PC-9 (cell line): ENCODE data around the gene TMEM225. TPM values are rescaled to one million over a fixed set of nuclear protein-coding genes. Genes with fewer than 3 reads are reported as not detected.

ENCODE experiments used
- BruUV-seq: library from RNA; stranded (reverse); fragments of 400-500 nt; replicated peaks from 2 replicates; lab custom pipeline; 2021; lab: Mats Ljungman, UMichigan
- CTCF ChIA-PET: fragments of 300-600 bp; sonication (Branson Sonifier 250); formaldehyde crosslinking; loops from one replicate; lab custom pipeline; 2022; ENCODE audit warnings: antibody characterized with exemption; lab: Charles Lee
- POLR2A ChIA-PET: fragments of 300-600 bp; sonication (Branson Sonifier 250); formaldehyde crosslinking; loops from one replicate; lab custom pipeline; 2022; ENCODE audit warnings: antibody characterized with exemption; ENCODE audit not compliant: unreplicated experiment; lab: Charles Lee
- DNase-seq, 2 experiments: peaks; one replicate each; pipeline versions ENCODE4 v3.0.0 to v3.0.0-alpha.2; 2015 to 2022; ENCODE audit warnings: mixed read lengths in 1 of 2
- H2AFZ ChIP-seq: fragments of 200-600 bp; sonication (generic); 2 replicates; pipeline ENCODE4 v1.8.1; 2017; ENCODE audit warnings: antibody characterized with exemption
- H3F3A ChIP-seq: fragments of 200-600 bp; sonication (generic); 2 replicates; pipeline ENCODE4 v1.8.1; 2017; ENCODE audit warnings: antibody characterized with exemption, mild to moderate bottlenecking, low read depth; ENCODE audit not compliant: insufficient read depth
- H3K27ac ChIP-seq: fragments of 200-600 bp; sonication (generic); 2 replicates; pipeline ENCODE4 v1.6.1; 2016; ENCODE audit warnings: mixed run types
- H3K27me3 ChIP-seq: fragments of 200-600 bp; sonication (generic); 2 replicates; pipeline ENCODE4 v1.6.1; 2016; ENCODE audit warnings: low read depth, mixed run types; ENCODE audit not compliant: insufficient read depth
- H3K36me3 ChIP-seq: fragments of 200-600 bp; sonication (generic); 2 replicates; pipeline ENCODE4 v1.6.1; 2016; ENCODE audit warnings: low read depth, mixed run types
- H3K4me1 ChIP-seq: fragments of 200-600 bp; sonication (generic); replicated peaks from 2 replicates; pipeline ENCODE4 v1.6.1; 2016; ENCODE audit warnings: mixed run types; ENCODE audit not compliant: insufficient read depth
- H3K4me2 ChIP-seq: fragments of 200-600 bp; sonication (generic); 2 replicates; pipeline ENCODE4 v1.6.1; 2017; ENCODE audit warnings: mixed run types
- H3K4me3 ChIP-seq: fragments of 200-600 bp; sonication (generic); 2 replicates; pipeline ENCODE4 v1.6.1; 2016; ENCODE audit warnings: mixed run types
- H3K79me2 ChIP-seq: fragments of 200-600 bp; sonication (generic); 2 replicates; pipeline ENCODE4 v1.6.1; 2017; ENCODE audit warnings: low read depth, mixed run types
- H3K9me2 ChIP-seq: fragments of 200-600 bp; sonication (generic); 2 replicates; pipeline ENCODE4 v1.8.1; 2017; ENCODE audit warnings: mild to moderate bottlenecking; ENCODE audit not compliant: insufficient read depth
- H3K9me3 ChIP-seq: fragments of 200-600 bp; sonication (generic); 2 replicates; pipeline ENCODE4 v1.8.1; 2016; ENCODE audit warnings: low read depth; ENCODE audit not compliant: insufficient read depth
- H4K20me1 ChIP-seq: fragments of 200-600 bp; sonication (generic); 2 replicates; pipeline ENCODE4 v1.8.1; 2017; ENCODE audit not compliant: insufficient read depth
- CTCF ChIP-seq: fragments of 200-600 bp; sonication (generic); conservative IDR thresholded peaks from 2 replicates; pipeline ENCODE4 v1.6.1; 2017; ENCODE audit warnings: mixed run types, antibody characterized with exemption, mild to moderate bottlenecking, moderate library complexity
- EZH2 ChIP-seq: fragments of 200-600 bp; sonication (generic); IDR thresholded peaks from 2 replicates; pipeline ENCODE4 v1.8.0; 2017; ENCODE audit warnings: antibody characterized with exemption, low read depth
- intact Hi-C: fragments of 100-400 bp; cut with micrococcal nuclease; formaldehyde crosslinking; loops from one replicate; pipeline ENCODE4 v1.10.0; 2022; ENCODE audit not compliant: unreplicated experiment
- total RNA-seq: library from RNA; stranded (reverse); gene quantifications from 2 replicates; pipeline ENCODE4 v1.2.3, GENCODE V29; 2021

The TMEM225 gene
- total RNA-seq, 1 experiment from 2014 or later = not detected

DNA sequence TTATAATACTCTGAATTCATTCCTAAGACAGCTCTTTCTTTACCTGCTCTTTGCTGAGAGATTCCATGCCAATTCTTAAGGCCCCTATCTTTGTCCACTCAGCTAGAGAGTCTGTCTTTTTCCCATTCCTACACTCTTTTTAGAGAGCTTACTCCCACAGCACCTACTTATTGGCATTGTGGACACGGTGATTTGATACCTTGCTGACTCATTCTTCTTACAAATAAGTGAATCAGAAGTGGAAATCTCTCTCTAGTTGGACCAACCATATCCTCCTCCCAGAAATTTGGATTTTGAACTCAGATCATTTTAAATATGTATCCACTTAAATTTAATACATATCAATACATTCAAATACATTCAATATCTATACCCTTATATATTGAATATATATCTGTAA is 46.8 kb downstream of the TMEM225 start:
- POLR2A ChIA-PET = no interaction called here
- no peak overlapping the region for H2AFZ ChIP-seq
- H3K9me3 ChIP-seq = no peaks in the 10 kb centered on the region
- no peak for DNase-seq
- H3K4me2 ChIP-seq = no peak overlapping the region
- CTCF ChIA-PET = no interaction called here
- H4K20me1 ChIP-seq = no peaks in the 10 kb centered on the region
- no peaks in the 10 kb centered on the region for H3K9me2 ChIP-seq
- TF ChIP-seq EZH2 (no peak), CTCF (no peak)
- no peak overlapping the region for H3K27ac ChIP-seq
- BruUV-seq = no TSS peak
- no peaks in the 10 kb centered on the region for H3K79me2 ChIP-seq
- H3K4me3 ChIP-seq = no peak overlapping the region
- intact Hi-C loops = no loop called here
- H3K4me1 ChIP-seq = no peaks in the 10 kb centered on the region
- H3K36me3 ChIP-seq = no peaks in the 10 kb centered on the region
- H3K27me3 ChIP-seq = peaks cover 14% of the 10 kb centered on the region
- H3F3A ChIP-seq = no peaks in the 10 kb centered on the region

- Histone ChIP-seq H3K27ac (no peak overlapping the region), H3K4me2 (no peak overlapping the region), H3K4me1 (no peaks in the 10 kb centered on the region), H3K4me3 (no peak overlapping the region), H3K27me3 (peaks cover 14% of the 10 kb centered on the region), H3K79me2 (no peaks in the 10 kb centered on the region), H3F3A (no peaks in the 10 kb centered on the region), H3K9me3 (no peaks in the 10 kb centered on the region), H3K9me2 (no peaks in the 10 kb centered on the region), H2AFZ (no peak overlapping the region), H4K20me1 (no peaks in the 10 kb centered on the region), H3K36me3 (no peaks in the 10 kb centered on the region)
- DNase-seq = no peak
- ChIA-PET POLR2A (no interaction called here), CTCF (no interaction called here)
- BruUV-seq = no TSS peak
- TF ChIP-seq EZH2 (no peak), CTCF (no peak)
- intact Hi-C loops = no loop called here
These were observed 47.3 kb downstream of the TMEM225 start for GRCh38 chr11:123838199-123838598.

DNA sequence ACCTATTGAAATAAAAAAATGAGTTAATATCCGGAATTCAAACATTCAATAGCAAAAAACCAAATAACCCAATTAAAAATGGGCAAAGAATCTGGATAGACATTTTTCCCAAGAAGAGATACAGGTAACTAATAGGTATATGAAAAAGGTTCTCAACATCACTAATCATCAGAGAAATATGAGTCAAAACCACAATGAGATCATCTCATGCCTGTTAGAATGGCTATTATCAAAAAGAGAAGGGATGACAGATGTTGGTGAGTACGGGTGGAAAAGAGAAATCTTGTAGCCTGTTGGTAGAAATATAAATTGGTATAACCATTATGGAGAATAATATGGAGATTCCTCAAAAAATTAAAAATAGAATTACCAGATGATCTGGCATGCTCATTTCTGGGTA is 52.4 kb downstream of the TMEM225 start:
- Histone ChIP-seq H3F3A (no peaks in the 10 kb centered on the region), H3K4me2 (no peak overlapping the region), H3K4me1 (no peaks in the 10 kb centered on the region), H3K4me3 (no peak overlapping the region), H3K9me3 (no peaks in the 10 kb centered on the region), H4K20me1 (no peaks in the 10 kb centered on the region), H3K36me3 (no peaks in the 10 kb centered on the region), H2AFZ (no peak overlapping the region), H3K79me2 (no peaks in the 10 kb centered on the region), H3K27ac (no peak overlapping the region), H3K27me3 (no peaks in the 10 kb centered on the region), H3K9me2 (no peaks in the 10 kb centered on the region)
- BruUV-seq = no TSS peak
- TF ChIP-seq EZH2 (no peak), CTCF (no peak)
- ChIA-PET CTCF (no interaction called here), POLR2A (no interaction called here)
- intact Hi-C loops = no loop called here
- no peak for DNase-seq

Other genes starting within 250 kb of the TMEM225 start
- not detected in 2 replicates for gene SCN3B, start 231.0 kb downstream of the TMEM225 start, total RNA-seq
- 7.0 and 7.4 TPM in 2 replicates for gene ZNF202, start 144.0 kb downstream of the TMEM225 start, total RNA-seq
- not detected in 2 replicates for gene OR6X1, start 131.2 kb downstream of the TMEM225 start, total RNA-seq
- not detected in 2 replicates for gene OR6M1, start 79.3 kb downstream of the TMEM225 start, total RNA-seq
- gene OR8D4, start 16.5 kb upstream of the TMEM225 start, total RNA-seq = not detected in 2 replicates
- not detected in 2 replicates for gene OR4D5, start 53.9 kb upstream of the TMEM225 start, total RNA-seq
- gene OR6T1, start 58.2 kb upstream of the TMEM225 start, total RNA-seq = not detected in 2 replicates
- not detected in 2 replicates for gene OR10S1, start 92.1 kb upstream of the TMEM225 start, total RNA-seq
- gene OR10G6, start 109.5 kb upstream of the TMEM225 start, total RNA-seq = not detected in 2 replicates
- not detected in 2 replicates for gene OR10G4, start 127.3 kb upstream of the TMEM225 start, total RNA-seq
- not detected in 2 replicates for gene OR10G9, start 137.3 kb upstream of the TMEM225 start, total RNA-seq
- not detected in 2 replicates for gene OR10G8, start 141.1 kb upstream of the TMEM225 start, total RNA-seq
- not detected in 2 replicates for gene OR10G7, start 155.7 kb upstream of the TMEM225 start, total RNA-seq
- 1.9 and 2.7 TPM in 2 replicates for gene VWA5A, start 229.8 kb upstream of the TMEM225 start, total RNA-seq